ENCODE results near the gene ARHGEF10L.

ARHGEF10L gene

GRCh38 chr1:17642943-17643342 is 103.4 kb downstream of the ARHGEF10L start:
- no peak for ATAC-seq (replicated peaks)
- H3K4me3 Mint-ChIP-seq = no peak overlapping the region
- H3K9me3 Mint-ChIP-seq = no peaks in the 10 kb centered on the region
- no peak for DNase-seq
- H3K4me1 Mint-ChIP-seq (ENCODE audit: low read depth in 2 of 2) = no peaks in the 10 kb centered on the region
- H3K27me3 Mint-ChIP-seq = peaks cover 6 to 54% of the 10 kb centered on the region in 2 donors
- H3K36me3 Mint-ChIP-seq (ENCODE audit: insufficient read depth) = no peaks in the 10 kb centered on the region
- no peak overlapping the region for H3K27ac Mint-ChIP-seq

GRCh38 chr1:17643861-17644703 is 104.6 kb downstream of the ARHGEF10L start:
- Mint-ChIP-seq H3K4me1 (ENCODE audit: low read depth in 2 of 2) (no peaks in the 10 kb centered on the region), H3K9me3 (no peaks in the 10 kb centered on the region), H3K27ac (no peak overlapping the region), H3K36me3 (ENCODE audit: insufficient read depth) (no peaks in the 10 kb centered on the region), H3K4me3 (no peak overlapping the region), H3K27me3 (peaks cover 6 to 48% of the 10 kb centered on the region in 2 donors)
- ATAC-seq (replicated peaks) (no peak), DNase-seq (no peak)

GRCh38 chr1:17645068-17645911 is 105.8 kb downstream of the ARHGEF10L start:
- no peak overlapping the region for H3K4me3 Mint-ChIP-seq
- H3K27ac Mint-ChIP-seq = no peak overlapping the region
- no peaks in the 10 kb centered on the region for H3K9me3 Mint-ChIP-seq
- peaks cover 8 to 45% of the 10 kb centered on the region in 2 donors for H3K27me3 Mint-ChIP-seq
- DNase-seq (no peak), ATAC-seq (replicated peaks) (no peak)
- H3K36me3 Mint-ChIP-seq (ENCODE audit: insufficient read depth) = no peaks in the 10 kb centered on the region
- no peaks in the 10 kb centered on the region for H3K4me1 Mint-ChIP-seq (ENCODE audit: low read depth in 2 of 2)

- Mint-ChIP-seq H3K27ac (no peak overlapping the region), H3K27me3 (peaks cover 5 to 38% of the 10 kb centered on the region in 2 donors), H3K4me3 (no peak overlapping the region), H3K4me1 (ENCODE audit: low read depth in 2 of 2) (no peaks in the 10 kb centered on the region), H3K36me3 (ENCODE audit: insufficient read depth) (no peaks in the 10 kb centered on the region), H3K9me3 (no peaks in the 10 kb centered on the region)
- no peak for ATAC-seq (replicated peaks)
- DNase-seq = no peak
Observed at GRCh38 chr1:17646444-17647280, 107.2 kb downstream of the ARHGEF10L start.

GRCh38 chr1:17648457-17649145 is 109.1 kb downstream of the ARHGEF10L start:
- DNase-seq = no peak
- Mint-ChIP-seq H3K4me3 (no peak overlapping the region), H3K4me1 (ENCODE audit: low read depth in 2 of 2) (no peaks in the 10 kb centered on the region), H3K9me3 (no peaks in the 10 kb centered on the region), H3K27ac (no peak overlapping the region), H3K36me3 (ENCODE audit: insufficient read depth) (no peaks in the 10 kb centered on the region), H3K27me3 (peaks cover 5 to 29% of the 10 kb centered on the region in 2 donors)
- ATAC-seq (replicated peaks) = no peak

GRCh38 chr1:17649371-17650106 is 110.0 kb downstream of the ARHGEF10L start:
- Mint-ChIP-seq H3K36me3 (ENCODE audit: insufficient read depth) (peaks cover 4% of the 10 kb centered on the region), H3K27ac (no peak overlapping the region), H3K4me1 (ENCODE audit: low read depth in 2 of 2) (no peaks in the 10 kb centered on the region), H3K27me3 (peaks cover 5 to 22% of the 10 kb centered on the region in 2 donors), H3K9me3 (no peaks in the 10 kb centered on the region), H3K4me3 (no peak overlapping the region)
- no peak for ATAC-seq (replicated peaks)
- DNase-seq = no peak

- Mint-ChIP-seq H3K36me3 (ENCODE audit: insufficient read depth) (peaks cover 4% of the 10 kb centered on the region), H3K27ac (no peak overlapping the region), H3K27me3 (peaks cover 5 to 14% of the 10 kb centered on the region in 2 donors), H3K4me3 (no peak overlapping the region), H3K9me3 (no peaks in the 10 kb centered on the region), H3K4me1 (ENCODE audit: low read depth in 2 of 2) (no peaks in the 10 kb centered on the region)
- ATAC-seq (replicated peaks) (no peak), DNase-seq (no peak)
Observed at GRCh38 chr1:17653276-17653675, 113.8 kb downstream of the ARHGEF10L start.

GRCh38 chr1:17653728-17654351 is 114.3 kb downstream of the ARHGEF10L start:
- no peak overlapping the region for H3K4me3 Mint-ChIP-seq
- DNase-seq = no peak
- ATAC-seq (replicated peaks) = no peak
- peaks cover 5 to 19% of the 10 kb centered on the region in 2 donors for H3K27me3 Mint-ChIP-seq
- no peak overlapping the region for H3K27ac Mint-ChIP-seq
- peaks cover 4% of the 10 kb centered on the region for H3K36me3 Mint-ChIP-seq (ENCODE audit: insufficient read depth)
- no peaks in the 10 kb centered on the region for H3K4me1 Mint-ChIP-seq (ENCODE audit: low read depth in 2 of 2)
- H3K9me3 Mint-ChIP-seq = no peaks in the 10 kb centered on the region

- Mint-ChIP-seq H3K9me3 (no peaks in the 10 kb centered on the region), H3K4me1 (ENCODE audit: low read depth in 2 of 2) (no peaks in the 10 kb centered on the region), H3K4me3 (no peak overlapping the region), H3K27ac (no peak overlapping the region), H3K36me3 (ENCODE audit: insufficient read depth) (peaks cover 4% of the 10 kb centered on the region), H3K27me3 (peaks cover 3 to 17% of the 10 kb centered on the region in 2 donors)
- no peak for ATAC-seq (replicated peaks)
- DNase-seq = no peak
Observed at GRCh38 chr1:17654519-17654918, 115.0 kb downstream of the ARHGEF10L start.

- ATAC-seq (replicated peaks) (no peak), DNase-seq (no peak)
- Mint-ChIP-seq H3K36me3 (ENCODE audit: insufficient read depth) (peaks cover 4% of the 10 kb centered on the region), H3K4me3 (no peak overlapping the region), H3K27me3 (peaks cover 0 to 12% of the 10 kb centered on the region in 2 donors), H3K27ac (no peak overlapping the region), H3K9me3 (no peaks in the 10 kb centered on the region), H3K4me1 (ENCODE audit: low read depth in 2 of 2) (no peaks in the 10 kb centered on the region)
Observed at GRCh38 chr1:17655169-17655568, 115.7 kb downstream of the ARHGEF10L start.

- Mint-ChIP-seq H3K27me3 (peaks cover 0 to 12% of the 10 kb centered on the region in 2 donors), H3K9me3 (no peaks in the 10 kb centered on the region), H3K4me1 (ENCODE audit: low read depth in 2 of 2) (no peaks in the 10 kb centered on the region), H3K27ac (no peak overlapping the region), H3K4me3 (no peak overlapping the region), H3K36me3 (ENCODE audit: insufficient read depth) (peaks cover 4% of the 10 kb centered on the region)
- no peak for DNase-seq
- no peak for ATAC-seq (replicated peaks)
Observed at GRCh38 chr1:17655922-17656321, 116.4 kb downstream of the ARHGEF10L start.

GRCh38 chr1:17657436-17657835 is 117.9 kb downstream of the ARHGEF10L start:
- Mint-ChIP-seq H3K27me3 (peaks cover 0 to 21% of the 10 kb centered on the region in 2 donors), H3K4me1 (ENCODE audit: low read depth in 2 of 2) (no peaks in the 10 kb centered on the region), H3K9me3 (no peaks in the 10 kb centered on the region), H3K36me3 (ENCODE audit: insufficient read depth) (peaks cover 4% of the 10 kb centered on the region), H3K4me3 (no peak overlapping the region), H3K27ac (no peak overlapping the region)
- DNase-seq = no peak
- ATAC-seq (replicated peaks) = no peak
